Measurements from ENCODE around the gene PPP1R9A.

Gene PPP1R9A

GRCh38 chr7:95296456-95296855 lies 389.1 kb downstream of the PPP1R9A start:
- DNase-seq (ENCODE audit: low read depth, low spot score) = no peak
- no peak overlapping the region for H3K27ac ChIP-seq

GRCh38 chr7:95297041-95297440 lies 389.6 kb downstream of the PPP1R9A start:
- no peak for DNase-seq (ENCODE audit: low read depth, low spot score)
- no peak overlapping the region for H3K27ac ChIP-seq

GRCh38 chr7:95298091-95298490 lies 390.7 kb downstream of the PPP1R9A start:
- no peak overlapping the region for H3K27ac ChIP-seq
- DNase-seq (ENCODE audit: low read depth, low spot score) = no peak

DNA sequence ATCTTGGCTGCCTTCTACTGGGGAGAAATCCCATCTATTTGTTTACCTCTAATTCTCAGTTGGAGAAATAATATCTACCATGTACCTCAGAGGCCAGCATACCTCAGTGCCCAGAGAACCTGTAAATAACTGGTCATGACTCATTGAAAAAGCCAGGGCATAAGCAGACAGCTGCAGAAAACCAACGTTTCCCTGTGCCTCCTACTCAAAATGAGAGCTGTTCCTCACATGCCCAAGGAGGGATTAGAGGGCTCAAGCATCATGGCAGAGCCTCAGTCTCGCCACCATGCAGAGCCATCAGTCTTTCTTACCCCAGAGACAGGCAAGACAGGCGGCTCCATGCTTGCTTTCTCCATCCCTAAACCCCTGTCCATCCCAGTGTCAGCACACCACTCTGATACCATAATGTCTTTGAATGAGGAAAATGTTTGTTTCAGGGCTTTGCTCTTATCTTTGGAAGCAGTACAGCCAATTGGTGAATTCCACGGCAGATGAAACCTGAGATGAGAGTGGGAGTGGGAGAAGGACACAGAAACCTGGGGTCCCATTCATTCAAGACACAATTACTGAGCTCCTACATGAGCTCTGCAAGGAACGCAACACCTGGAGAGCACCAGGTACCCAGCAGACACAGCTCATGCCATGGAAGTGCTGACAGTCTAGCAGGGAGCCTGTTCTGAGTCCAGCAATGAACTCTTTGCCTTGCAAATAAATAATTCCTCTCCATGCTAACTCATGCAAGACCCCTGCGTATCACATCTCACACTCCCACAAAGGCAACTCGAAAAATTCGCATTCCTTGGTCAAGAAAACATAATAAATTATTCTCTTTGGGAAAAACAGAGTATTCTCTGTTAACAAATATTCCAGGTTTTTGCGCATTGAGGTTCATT lies 395.9 kb downstream of the PPP1R9A start:
- no peak for DNase-seq (ENCODE audit: low read depth, low spot score)

DNA sequence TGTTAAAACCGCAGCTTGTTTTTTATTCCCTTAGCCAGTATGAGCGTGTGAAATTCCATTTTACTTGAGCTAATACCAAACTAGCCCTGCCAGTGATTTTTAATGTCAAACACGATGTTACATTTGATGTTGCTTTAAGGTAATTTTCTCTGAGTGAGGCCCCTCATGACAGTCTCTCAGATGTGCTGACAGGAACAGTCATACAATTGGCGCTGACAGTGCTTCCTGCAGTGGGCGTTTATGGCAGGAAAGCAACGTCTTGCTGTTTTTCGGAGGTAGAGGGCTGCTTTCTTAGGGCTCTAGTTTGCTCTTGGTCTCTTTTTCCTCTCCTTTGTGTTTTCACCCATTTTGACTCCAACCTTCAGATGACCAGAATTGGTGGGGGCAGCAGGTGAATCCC lies 397.6 kb downstream of the PPP1R9A start:
- DNase-seq (ENCODE audit: low read depth, low spot score) = no peak

More for the DNA sequence above, 395.9 kb downstream of the PPP1R9A start:
- no peak overlapping the region for H3K27ac ChIP-seq

GRCh38 chr7:95309951-95310350 lies 402.6 kb downstream of the PPP1R9A start:
- DNase-seq (ENCODE audit: low read depth, low spot score) = no peak
- H3K27ac ChIP-seq = no peak overlapping the region

More for the DNA sequence above, 397.6 kb downstream of the PPP1R9A start:
- no peak overlapping the region for H3K27ac ChIP-seq

DNA sequence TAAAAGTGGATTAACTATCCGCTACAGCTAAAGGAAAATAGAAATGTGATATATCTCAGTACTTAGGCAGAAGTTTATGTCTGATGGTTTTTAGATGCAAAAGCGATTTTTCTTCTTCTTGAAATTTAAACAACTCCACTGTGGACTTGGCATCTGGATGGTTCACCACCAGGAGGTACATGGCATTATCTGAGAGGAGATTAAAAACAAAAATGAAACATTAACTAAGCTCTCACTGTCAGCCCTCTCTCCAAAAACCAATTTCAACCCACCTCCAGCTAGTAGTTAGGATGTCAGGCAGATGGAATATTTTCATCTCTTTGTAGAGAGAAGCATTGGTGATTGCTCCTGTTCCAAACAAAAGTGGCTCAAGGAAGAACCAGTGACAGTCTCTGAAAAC lies 404.0 kb downstream of the PPP1R9A start:
- DNase-seq (ENCODE audit: low read depth, low spot score) = no peak
- no peak overlapping the region for H3K27ac ChIP-seq

DNA sequence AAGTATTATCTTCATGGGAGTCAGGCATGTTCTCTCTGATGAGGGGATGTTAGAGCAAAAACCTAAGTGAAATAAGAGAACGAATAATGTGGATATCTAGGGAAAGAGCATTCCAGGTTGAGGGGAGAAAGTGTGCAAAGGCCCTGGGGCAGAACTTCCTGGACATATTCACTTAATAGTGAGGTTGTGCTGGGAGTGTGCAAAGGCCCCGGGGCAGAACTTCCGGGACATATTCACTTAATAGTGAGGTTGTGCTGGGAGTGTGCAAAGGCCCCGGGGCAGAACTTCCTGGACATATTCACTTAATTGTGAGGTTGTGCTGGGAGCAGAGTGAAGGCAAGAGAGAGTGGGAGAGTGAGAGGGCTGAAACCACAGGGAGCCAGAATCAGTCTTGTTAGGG lies 405.2 kb downstream of the PPP1R9A start:
- no peak overlapping the region for H3K27ac ChIP-seq
- no peak for DNase-seq (ENCODE audit: low read depth, low spot score)

DNA sequence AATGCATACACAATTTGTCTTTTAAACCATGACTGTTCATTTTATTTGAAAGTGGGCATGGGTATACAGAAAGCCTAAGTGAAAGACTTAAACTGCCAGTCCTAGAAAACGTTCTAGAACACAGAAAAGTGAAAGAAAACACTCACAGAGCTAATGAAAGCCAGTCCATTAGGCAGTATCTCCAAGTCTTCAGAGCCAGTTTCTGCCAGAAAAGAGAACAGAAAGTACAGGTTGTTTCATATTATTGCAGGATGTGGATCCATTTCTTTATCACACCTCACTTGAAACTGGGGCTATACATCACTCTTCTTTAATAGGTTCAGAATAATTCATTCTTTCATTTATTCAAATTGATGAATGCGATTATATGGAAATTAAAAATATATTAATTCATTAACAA lies 409.2 kb downstream of the PPP1R9A start:
- no peak for DNase-seq (ENCODE audit: low read depth, low spot score)

GRCh38 chr7:95317546-95317945 lies 410.2 kb downstream of the PPP1R9A start:
- DNase-seq (ENCODE audit: low read depth, low spot score) = no peak
- no peak overlapping the region for H3K27ac ChIP-seq

More for the DNA sequence above, 409.2 kb downstream of the PPP1R9A start:
- H3K27ac ChIP-seq = no peak overlapping the region

- DNase-seq (ENCODE audit: low read depth, low spot score) = no peak
- H3K27ac ChIP-seq = no peak overlapping the region
Measured at GRCh38 chr7:95317966-95318365, 410.6 kb downstream of the PPP1R9A start.

GRCh38 chr7:95318501-95319100 lies 411.2 kb downstream of the PPP1R9A start:
- no peak overlapping the region for H3K27ac ChIP-seq
- DNase-seq (ENCODE audit: low read depth, low spot score) = no peak

DNA sequence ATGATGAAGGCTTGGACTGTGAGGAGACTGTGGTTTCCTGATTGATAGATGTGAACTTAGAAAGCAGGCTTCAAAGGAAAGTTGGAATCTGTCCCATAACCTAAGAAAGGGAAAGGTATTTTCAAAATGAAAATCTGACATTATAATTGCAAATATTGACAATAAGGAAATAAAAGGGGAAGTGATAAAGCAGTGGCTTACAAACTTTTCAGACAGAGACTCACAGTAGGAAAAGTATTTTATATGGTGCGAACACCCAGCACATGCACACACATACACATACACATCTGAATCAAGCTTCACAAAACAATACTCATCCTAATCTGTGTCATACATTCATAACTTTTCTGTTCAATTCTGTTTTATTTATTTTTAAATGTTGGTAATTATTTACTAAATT lies 412.2 kb downstream of the PPP1R9A start:
- DNase-seq (ENCODE audit: low read depth, low spot score) = no peak
- no peak overlapping the region for H3K27ac ChIP-seq

GRCh38 chr7:95320651-95321050 lies 413.3 kb downstream of the PPP1R9A start:
- no peak for DNase-seq (ENCODE audit: low read depth, low spot score)

GRCh38 chr7:95321720-95322119 lies 414.3 kb downstream of the PPP1R9A start:
- no peak for DNase-seq (ENCODE audit: low read depth, low spot score)
- no peak overlapping the region for H3K27ac ChIP-seq

More at GRCh38 chr7:95320651-95321050, 413.3 kb downstream of the PPP1R9A start:
- H3K27ac ChIP-seq = no peak overlapping the region

- H3K27ac ChIP-seq = no peak overlapping the region
- DNase-seq (ENCODE audit: low read depth, low spot score) = no peak
Measured at GRCh38 chr7:95322396-95322795, 415.0 kb downstream of the PPP1R9A start.

DNA sequence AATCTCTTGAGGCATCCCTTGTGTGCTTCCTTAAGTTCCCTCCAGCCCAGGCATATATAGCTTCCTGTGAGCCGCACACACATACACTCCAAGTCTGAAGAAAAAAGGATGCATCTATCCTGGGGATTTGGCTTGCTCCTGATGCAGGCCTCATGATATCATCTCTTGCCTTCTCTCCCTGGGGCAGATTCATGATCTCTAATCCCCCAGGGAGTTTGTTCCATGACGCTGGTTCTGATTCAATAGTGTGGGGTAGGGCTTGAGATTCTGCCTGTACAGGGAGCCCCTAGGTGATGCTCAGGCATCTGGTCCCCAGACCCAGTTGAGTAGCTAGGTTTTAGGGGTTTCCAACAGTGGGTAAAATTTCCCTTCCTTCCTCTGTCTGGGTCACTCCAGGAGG lies 415.5 kb downstream of the PPP1R9A start:
- no peak overlapping the region for H3K27ac ChIP-seq
- DNase-seq (ENCODE audit: low read depth, low spot score) = no peak

- no peak overlapping the region for H3K27ac ChIP-seq
- no peak for DNase-seq (ENCODE audit: low read depth, low spot score)
Measured at GRCh38 chr7:95323410-95324129, 416.2 kb downstream of the PPP1R9A start.

DNA sequence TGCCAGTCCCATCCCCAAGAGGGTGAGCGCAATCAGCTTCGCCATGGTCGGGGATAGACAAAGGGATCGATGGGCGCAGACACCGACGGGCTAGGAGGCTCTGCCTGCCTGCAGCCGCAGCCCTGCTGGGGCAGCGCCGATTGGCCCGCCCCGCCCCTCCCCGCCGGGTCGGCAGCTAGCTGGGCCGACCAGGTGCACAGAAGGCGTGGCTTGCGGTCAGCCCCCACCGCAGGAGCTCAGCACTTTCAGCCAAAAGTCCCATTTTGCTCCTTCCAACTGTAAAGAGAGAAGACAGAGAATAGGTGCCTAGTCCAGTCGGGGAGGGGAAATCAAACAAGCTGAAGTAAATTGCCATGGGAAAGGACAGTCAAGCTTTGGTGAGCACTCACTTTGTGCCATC lies 417.0 kb downstream of the PPP1R9A start, which contains the start of gene PON1:
TSS of gene PON1 (minus strand) at position 102 of the 400 bp plus-strand sequence. CDS start at position 45, 57 bp downstream.
- DNase-seq (ENCODE audit: low read depth, low spot score) = no peak
- H3K27ac ChIP-seq = no peak within 1 kb of the TSS

GRCh38 chr7:95327356-95327755 lies 420.0 kb downstream of the PPP1R9A start:
- no peak overlapping the region for H3K27ac ChIP-seq
- DNase-seq (ENCODE audit: low read depth, low spot score) = no peak

Measured in epithelial cell of prostate (primary cell).